Neuronal stem cell (in vitro differentiated cells): ENCODE results near the gene KCNN2.

Source experiments
- DNase-seq: peaks from one replicate; pipeline ENCODE4 v3.0.0-alpha.2; 2013; ENCODE audit warnings: low spot score
- H2AFZ ChIP-seq: one replicate; pipeline ENCODE4 v1.6.1; 2013; ENCODE audit warnings: mild to moderate bottlenecking, low read length, inconsistent platforms
- H2AK5ac ChIP-seq: 2 replicates; pipeline ENCODE4 v1.6.1; 2013; ENCODE audit warnings: low read depth, mild to moderate bottlenecking, inconsistent platforms, low read length, moderate library complexity, mixed read lengths
- H2BK120ac ChIP-seq: 2 replicates; pipeline ENCODE4 v1.6.1; 2013; ENCODE audit warnings: low read depth, mild to moderate bottlenecking, inconsistent platforms, low read length, moderate library complexity, mixed read lengths
- H2BK12ac ChIP-seq: one replicate; pipeline ENCODE4 v1.6.1; 2013; ENCODE audit warnings: low read length, inconsistent platforms
- H2BK15ac ChIP-seq: 2 replicates; pipeline ENCODE4 v1.6.1; 2013; ENCODE audit warnings: mild to moderate bottlenecking, low read length, inconsistent platforms, mixed read lengths
- H2BK5ac ChIP-seq: one replicate; pipeline ENCODE4 v1.6.1; 2013; ENCODE audit warnings: inconsistent platforms, mild to moderate bottlenecking, low read length, moderate library complexity
- H3K14ac ChIP-seq: one replicate; pipeline ENCODE4 v1.6.1; 2013; ENCODE audit warnings: low read length, inconsistent platforms
- H3K18ac ChIP-seq: 2 replicates; pipeline ENCODE4 v1.6.1; 2013; ENCODE audit warnings: low read length, inconsistent platforms
- H3K23ac ChIP-seq: 2 replicates; pipeline ENCODE4 v1.6.1; 2013; ENCODE audit warnings: low read depth, mild to moderate bottlenecking, mixed read lengths, low read length, inconsistent platforms; ENCODE audit not compliant: poor library complexity
- H3K27ac ChIP-seq: replicated peaks from 3 replicates; pipeline ENCODE4 v1.5.1; 2013; ENCODE audit warnings: low read length, inconsistent platforms
- H3K27me3 ChIP-seq, 3 experiments: 2 replicates each; pipeline ENCODE4 v1.6.1; 2013; ENCODE audit warnings: low read length in 3 of 3, mild to moderate bottlenecking in 2 of 3, inconsistent platforms in 1 of 3, low read depth in 1 of 3, mixed read lengths in 1 of 3, moderate library complexity in 1 of 3; ENCODE audit not compliant: control insufficient read depth in 3 of 3, insufficient read depth in 3 of 3
- H3K36me3 ChIP-seq, 2 donors: replicated peaks in 1 of 2; 2 replicates each; pipeline ENCODE4 v1.6.1; 2013; ENCODE audit warnings: low read length in 2 of 2; ENCODE audit not compliant: control insufficient read depth in 2 of 2, insufficient read depth in 2 of 2
- H3K4ac ChIP-seq: 2 replicates; pipeline ENCODE4 v1.6.1; 2013; ENCODE audit warnings: inconsistent platforms, mild to moderate bottlenecking, low read length, moderate library complexity
- H3K4me1 ChIP-seq, 2 donors: 1 replicate in 1 of 2; 2 replicates in 1 of 2; pipeline ENCODE4 v1.6.1; 2013; ENCODE audit warnings: low read length in 2 of 2, low read depth in 1 of 2; ENCODE audit not compliant: control insufficient read depth in 2 of 2, insufficient read depth in 1 of 2
- H3K4me2 ChIP-seq: one replicate; pipeline ENCODE4 v1.6.1; 2013; ENCODE audit warnings: mild to moderate bottlenecking, low read length, inconsistent platforms; ENCODE audit not compliant: insufficient read depth, poor library complexity, severe bottlenecking
- H3K4me3 ChIP-seq, 2 donors: 2 replicates each; pipeline ENCODE4 v1.5.1; 2013; ENCODE audit warnings: low read length in 2 of 2, mild to moderate bottlenecking in 2 of 2, inconsistent platforms in 1 of 2, moderate library complexity in 1 of 2
- H3K79me1 ChIP-seq: one replicate; pipeline ENCODE4 v1.6.1; 2013; ENCODE audit warnings: low read depth, mild to moderate bottlenecking, inconsistent platforms, low read length, moderate library complexity
- H3K9ac ChIP-seq: one replicate; pipeline ENCODE4 v1.6.1; 2013; ENCODE audit warnings: mild to moderate bottlenecking, low read depth, low read length, inconsistent platforms; ENCODE audit not compliant: poor library complexity
- H3K9me3 ChIP-seq, 2 donors: replicated peaks in 1 of 2; 2 replicates each; pipeline versions ENCODE3 to v1.6.1; 2013; ENCODE audit warnings: low read length in 2 of 2, mild to moderate bottlenecking in 2 of 2, inconsistent platforms in 1 of 2, low read depth in 1 of 2, mixed read lengths in 1 of 2, moderate library complexity in 1 of 2; ENCODE audit not compliant: control insufficient read depth in 2 of 2, insufficient read depth in 1 of 2
- H4K8ac ChIP-seq: one replicate; pipeline ENCODE4 v1.6.1; 2013; ENCODE audit warnings: low read depth, mild to moderate bottlenecking, inconsistent platforms, low read length, moderate library complexity
- H4K91ac ChIP-seq: one replicate; pipeline ENCODE4 v1.6.1; 2013; ENCODE audit warnings: low read length, low read depth, mild to moderate bottlenecking, inconsistent platforms; ENCODE audit not compliant: poor library complexity
- WGBS, 2 donors: extraction: QIAGEN DNeasy Blood & Tissue Kit; methylation state at CpG; one replicate each; pipeline ENCODE4 v1.1.7; 2013; ENCODE audit warnings: missing lambda C conversion rate in 2 of 2, mixed read lengths in 1 of 2; ENCODE audit not compliant: insufficient read length in 2 of 2, insufficient replicate concordance in 1 of 2; ENCODE audit errors: extremely low coverage in 2 of 2; 5-methylcytosine and 5-hydroxymethylcytosine counted together

KCNN2 gene

DNA sequence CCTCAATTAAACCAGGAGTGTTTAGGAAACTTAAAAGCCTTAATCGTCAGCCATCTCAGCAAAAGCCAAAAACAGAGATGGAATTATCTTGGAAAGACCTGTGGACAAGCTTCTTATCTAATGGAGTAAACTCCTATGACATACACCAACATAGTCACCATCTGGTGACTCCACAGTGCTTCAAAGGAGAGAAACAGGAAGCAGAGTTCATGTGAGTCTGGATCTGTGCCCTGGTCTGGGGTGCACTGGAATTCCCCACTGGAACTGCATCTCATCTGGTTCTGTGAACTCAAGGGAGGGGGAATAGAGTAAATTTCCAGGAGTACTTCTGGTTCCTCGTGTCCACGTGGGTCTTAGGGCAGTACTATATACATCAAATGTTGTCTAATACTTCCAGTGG is 36.3 kb upstream of the KCNN2 start:
- Histone ChIP-seq H2BK5ac (no peak overlapping the region), H2BK120ac (no peak overlapping the region), H3K9me3 (no peaks in the 10 kb centered on the region), H3K9ac (no peak overlapping the region), H3K27ac (no peak overlapping the region), H3K27me3 (no peaks in the 10 kb centered on the region), H2AFZ (no peak overlapping the region), H2AK5ac (no peak overlapping the region), H3K79me1 (peaks cover 2% of the 10 kb centered on the region), H2BK12ac (no peak overlapping the region), H3K4ac (no peak overlapping the region), H3K4me3 (no peak overlapping the region), H4K8ac (no peak overlapping the region), H3K4me1 (peaks cover 0 to 2% of the 10 kb centered on the region in 2 donors), H3K23ac (no peak overlapping the region), H2BK15ac (no peak overlapping the region), H3K36me3 (no peaks in the 10 kb centered on the region), H4K91ac (no peak overlapping the region), H3K18ac (no peak overlapping the region), H3K4me2 (no peak overlapping the region), H3K14ac (no peak overlapping the region)
- DNase-seq = no peak
- no CpG with 5 or more reads among the region's 3 CpGs for WGBS, 2 donors

DNA sequence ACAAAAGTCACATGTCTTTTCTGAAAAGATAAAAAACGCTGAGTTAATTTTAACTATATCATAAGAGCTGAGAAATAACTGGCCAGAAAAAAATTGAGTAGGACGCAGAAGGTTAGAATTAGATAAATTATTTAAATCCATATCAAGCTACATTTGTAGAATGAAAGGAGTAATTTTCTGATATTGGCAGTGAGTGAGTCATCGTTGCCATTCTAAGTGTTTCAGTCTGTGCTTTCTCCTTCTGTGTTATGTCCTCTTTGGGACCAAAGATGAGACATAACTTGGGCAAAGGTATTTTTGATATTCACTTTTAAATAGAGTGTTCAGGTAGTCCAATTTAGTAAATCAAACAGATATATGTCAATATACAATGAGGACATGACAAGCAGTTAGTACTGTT is 34.4 kb upstream of the KCNN2 start:
- H2BK120ac ChIP-seq = no peak overlapping the region
- no peak overlapping the region for H3K4ac ChIP-seq
- peaks cover under 1% of the 10 kb centered on the region for H3K79me1 ChIP-seq
- H3K4me1 ChIP-seq = peaks cover 0 to 2% of the 10 kb centered on the region in 2 donors
- no peaks in the 10 kb centered on the region for H3K36me3 ChIP-seq
- no peak overlapping the region for H2AFZ ChIP-seq
- no peak overlapping the region for H2BK5ac ChIP-seq
- H2BK12ac ChIP-seq = no peak overlapping the region
- H4K91ac ChIP-seq = no peak overlapping the region
- H3K27me3 ChIP-seq = no peaks in the 10 kb centered on the region
- H3K4me3 ChIP-seq = no peak overlapping the region
- no CpG with 5 or more reads among the region's 3 CpGs for WGBS, 2 donors
- DNase-seq = no peak
- H3K27ac ChIP-seq = no peak overlapping the region
- H2BK15ac ChIP-seq = no peak overlapping the region
- H3K14ac ChIP-seq = no peak overlapping the region
- H3K23ac ChIP-seq = no peak overlapping the region
- H3K4me2 ChIP-seq = no peak overlapping the region
- no peak overlapping the region for H4K8ac ChIP-seq
- no peak overlapping the region for H3K9ac ChIP-seq
- H3K18ac ChIP-seq = no peak overlapping the region
- H3K9me3 ChIP-seq = no peaks in the 10 kb centered on the region
- H2AK5ac ChIP-seq = no peak overlapping the region

DNA sequence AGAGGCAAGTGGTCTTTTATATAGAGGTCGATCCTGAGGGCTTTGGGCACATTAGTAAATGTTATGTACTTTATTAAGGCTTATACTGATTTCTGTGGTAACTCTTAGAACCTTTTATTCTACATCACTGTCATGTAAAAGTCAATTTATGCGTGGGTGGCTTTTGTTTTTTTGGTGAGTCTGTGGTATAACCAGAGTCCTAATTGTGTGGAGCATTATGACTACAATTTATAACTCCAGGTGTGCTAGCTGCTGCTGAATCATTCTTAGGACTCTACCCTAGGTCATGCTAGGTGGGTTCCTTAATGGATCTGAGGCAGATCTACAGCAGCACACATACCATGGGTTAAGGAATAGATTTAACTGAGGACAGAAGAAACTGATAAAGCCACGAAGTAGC is 33.9 kb upstream of the KCNN2 start:
- H2AFZ ChIP-seq = no peak overlapping the region
- H3K14ac ChIP-seq = no peak overlapping the region
- no peak overlapping the region for H2BK5ac ChIP-seq
- no peaks in the 10 kb centered on the region for H3K36me3 ChIP-seq
- H3K27me3 ChIP-seq = no peaks in the 10 kb centered on the region
- no peak overlapping the region for H2BK15ac ChIP-seq
- H3K4me3 ChIP-seq = no peak overlapping the region
- H3K9ac ChIP-seq = no peak overlapping the region
- no peak overlapping the region for H2BK12ac ChIP-seq
- H3K9me3 ChIP-seq = no peaks in the 10 kb centered on the region
- H3K27ac ChIP-seq = no peak overlapping the region
- no peak overlapping the region for H2AK5ac ChIP-seq
- H4K8ac ChIP-seq = no peak overlapping the region
- no peak overlapping the region for H4K91ac ChIP-seq
- WGBS, 2 donors = no CpG with 5 or more reads among the region's 3 CpGs
- no peak overlapping the region for H3K23ac ChIP-seq
- H3K4me1 ChIP-seq = peaks cover 0 to 2% of the 10 kb centered on the region in 2 donors
- DNase-seq = no peak
- H2BK120ac ChIP-seq = no peak overlapping the region
- H3K79me1 ChIP-seq = no peaks in the 10 kb centered on the region
- H3K4ac ChIP-seq = no peak overlapping the region
- no peak overlapping the region for H3K4me2 ChIP-seq
- H3K18ac ChIP-seq = no peak overlapping the region

DNA sequence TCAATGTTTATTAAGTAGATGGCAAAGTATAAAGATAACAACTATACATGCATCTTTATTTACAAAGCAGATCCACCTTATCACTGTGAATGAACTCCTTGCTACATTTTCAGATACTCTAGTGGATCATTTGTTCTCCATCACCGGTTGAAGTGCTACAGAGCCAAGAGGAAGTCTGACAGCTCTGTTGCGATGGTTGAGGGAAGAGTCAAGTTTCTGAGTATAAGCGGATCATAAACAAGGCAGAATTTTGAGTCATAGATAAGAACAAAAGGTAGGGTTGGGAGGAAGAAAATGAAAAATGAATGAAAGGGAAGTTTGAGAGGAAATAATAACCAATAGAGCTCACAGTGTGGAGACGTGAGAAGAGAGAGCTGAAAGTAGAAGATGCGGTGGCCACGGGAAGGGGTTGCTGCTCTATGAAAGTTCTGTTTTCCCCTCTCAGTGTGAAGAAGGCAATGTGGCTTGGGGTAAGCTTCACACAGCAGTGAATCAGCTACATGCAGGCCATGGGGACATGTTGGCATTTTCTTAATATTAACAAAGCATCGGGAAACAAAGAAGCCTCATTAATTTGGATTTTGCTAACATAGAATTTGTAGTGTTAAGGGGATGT is 30.8 kb upstream of the KCNN2 start:
- no peaks in the 10 kb centered on the region for H3K4me1 ChIP-seq
- H3K27ac ChIP-seq = no peak overlapping the region
- no peak overlapping the region for H3K18ac ChIP-seq
- H3K14ac ChIP-seq = no peak overlapping the region
- H3K9me3 ChIP-seq = no peaks in the 10 kb centered on the region
- H2BK120ac ChIP-seq = no peak overlapping the region
- H3K36me3 ChIP-seq = no peaks in the 10 kb centered on the region
- no peak overlapping the region for H2AFZ ChIP-seq
- no peak overlapping the region for H2AK5ac ChIP-seq
- H3K79me1 ChIP-seq = no peaks in the 10 kb centered on the region
- no peak overlapping the region for H2BK5ac ChIP-seq
- DNase-seq = no peak
- H2BK12ac ChIP-seq = no peak overlapping the region
- H2BK15ac ChIP-seq = no peak overlapping the region
- H3K4ac ChIP-seq = no peak overlapping the region
- no peak overlapping the region for H4K91ac ChIP-seq
- H4K8ac ChIP-seq = no peak overlapping the region
- H3K23ac ChIP-seq = no peak overlapping the region
- no CpG with 5 or more reads among the region's 7 CpGs for WGBS, 2 donors
- H3K4me2 ChIP-seq = no peak overlapping the region
- H3K9ac ChIP-seq = no peak overlapping the region
- H3K4me3 ChIP-seq = no peak overlapping the region
- no peaks in the 10 kb centered on the region for H3K27me3 ChIP-seq
